ENCODE measurements around the gene ZSCAN23. TPM values are rescaled to one million over a fixed set of nuclear protein-coding genes. Genes with fewer than 3 reads are reported as not detected.
"Not testable (repeated sequence)": the region's sequence is repeated elsewhere in the genome, so short reads cannot be mapped to it uniquely, and the experiment has no call there.

ZSCAN23 gene
- total and polyA plus RNA-seq, 2 donors (not counting 1 experiment from before 2014, with no cell fraction given), result 3.8 to 5.1 TPM

DNA sequence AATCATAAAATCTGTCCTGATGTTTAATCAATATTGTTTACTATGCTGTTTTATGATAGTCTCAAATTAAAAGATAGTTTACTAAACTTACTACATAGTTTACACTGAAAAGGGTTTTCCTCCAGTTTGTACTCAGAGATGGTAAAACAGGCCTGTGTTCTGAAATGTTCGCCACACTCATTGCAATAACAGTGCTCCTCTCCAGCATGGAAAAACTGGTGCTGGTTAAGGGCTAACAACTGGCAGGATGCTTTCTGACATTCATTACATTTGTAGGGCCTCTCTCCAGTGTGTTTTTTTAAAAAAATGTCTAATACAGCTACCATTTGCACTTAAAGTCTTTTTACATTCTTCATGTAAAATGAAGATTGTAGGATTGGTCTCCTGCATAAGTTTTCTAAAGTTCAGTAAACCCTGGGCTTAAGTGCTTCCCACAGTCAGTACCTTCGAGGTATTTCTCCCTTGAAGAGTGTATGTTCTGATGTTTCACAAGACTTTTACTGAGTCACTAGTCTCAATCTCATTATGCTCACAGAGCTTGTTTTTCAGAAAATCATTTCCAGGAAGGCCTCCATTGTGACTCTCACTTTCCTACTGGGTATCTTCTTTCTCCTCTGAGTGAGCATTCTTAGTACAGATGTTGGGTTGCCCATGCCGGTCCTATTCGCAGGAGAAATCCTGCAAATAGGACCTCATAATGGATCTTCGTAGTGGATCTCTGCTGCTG, 35.1 kb downstream of the ZSCAN23 start:
- Histone ChIP-seq H3K27ac (ENCODE audit: insufficient read depth, low read length) (no peak overlapping the region), H3K9ac (ENCODE audit: insufficient read depth, low read length) (no peak overlapping the region), H3K4me3 (replicated peaks in 1 of 4; ENCODE audit: control extremely low read depth in 1 of 4, insufficient read depth in 1 of 4, low read depth in 3 of 4, low read length in 4 of 4) (no peak overlapping the region), H3K4me2 (ENCODE audit: extremely low read depth, insufficient read depth, low read length) (no peak overlapping the region), H3K27me3 (ENCODE audit: control insufficient read depth, insufficient read depth, low read length) (no peaks in the 10 kb centered on the region), H3K9me3 (ENCODE audit: control insufficient read depth, insufficient read depth, low read depth, low read length) (no peaks in the 10 kb centered on the region), H3K36me3 (ENCODE audit: control insufficient read depth, insufficient read depth, low read length) (no peaks in the 10 kb centered on the region), H3K79me2 (ENCODE audit: control insufficient read depth, insufficient read depth, low read length) (no peaks in the 10 kb centered on the region), H3K4me1 (ENCODE audit: control insufficient read depth, extremely low read depth, insufficient read depth, low read length) (no peaks in the 10 kb centered on the region), H2AFZ (ENCODE audit: low read length) (no peak overlapping the region), H4K20me1 (ENCODE audit: control insufficient read depth, extremely low read depth, insufficient read depth, low read length) (no peaks in the 10 kb centered on the region)
- no peak for DNase-seq (ENCODE audit: low read depth in 2 of 2)
- TF ChIP-seq, protein P1, sequence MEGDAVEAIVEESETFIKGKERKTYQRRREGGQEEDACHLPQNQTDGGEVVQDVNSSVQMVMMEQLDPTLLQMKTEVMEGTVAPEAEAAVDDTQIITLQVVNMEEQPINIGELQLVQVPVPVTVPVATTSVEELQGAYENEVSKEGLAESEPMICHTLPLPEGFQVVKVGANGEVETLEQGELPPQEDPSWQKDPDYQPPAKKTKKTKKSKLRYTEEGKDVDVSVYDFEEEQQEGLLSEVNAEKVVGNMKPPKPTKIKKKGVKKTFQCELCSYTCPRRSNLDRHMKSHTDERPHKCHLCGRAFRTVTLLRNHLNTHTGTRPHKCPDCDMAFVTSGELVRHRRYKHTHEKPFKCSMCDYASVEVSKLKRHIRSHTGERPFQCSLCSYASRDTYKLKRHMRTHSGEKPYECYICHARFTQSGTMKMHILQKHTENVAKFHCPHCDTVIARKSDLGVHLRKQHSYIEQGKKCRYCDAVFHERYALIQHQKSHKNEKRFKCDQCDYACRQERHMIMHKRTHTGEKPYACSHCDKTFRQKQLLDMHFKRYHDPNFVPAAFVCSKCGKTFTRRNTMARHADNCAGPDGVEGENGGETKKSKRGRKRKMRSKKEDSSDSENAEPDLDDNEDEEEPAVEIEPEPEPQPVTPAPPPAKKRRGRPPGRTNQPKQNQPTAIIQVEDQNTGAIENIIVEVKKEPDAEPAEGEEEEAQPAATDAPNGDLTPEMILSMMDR (conservative IDR thresholded peaks at IDR 0.05 in 1 of 2, IDR thresholded peaks at IDR 0.05 in 1 of 2; ENCODE audit: low read depth in 1 of 2, low read length in 2 of 2), result no peak

GRCh38 chr6:28407401-28407800, 35.9 kb downstream of the ZSCAN23 start:
- no peak overlapping the region for H3K27ac ChIP-seq (ENCODE audit: insufficient read depth, low read length)
- H3K27me3 ChIP-seq (ENCODE audit: control insufficient read depth, insufficient read depth, low read length), result no peaks in the 10 kb centered on the region
- H2AFZ ChIP-seq (ENCODE audit: low read length), result no peak overlapping the region
- no peak overlapping the region for H3K4me2 ChIP-seq (ENCODE audit: extremely low read depth, insufficient read depth, low read length)
- DNase-seq (ENCODE audit: low read depth in 2 of 2), result no peak
- no peaks in the 10 kb centered on the region for H3K9me3 ChIP-seq (ENCODE audit: control insufficient read depth, insufficient read depth, low read depth, low read length)
- H3K4me3 ChIP-seq (replicated peaks in 1 of 4; ENCODE audit: control extremely low read depth in 1 of 4, insufficient read depth in 1 of 4, low read depth in 3 of 4, low read length in 4 of 4), result no peak overlapping the region
- H4K20me1 ChIP-seq (ENCODE audit: control insufficient read depth, extremely low read depth, insufficient read depth, low read length), result no peaks in the 10 kb centered on the region
- no peak overlapping the region for H3K9ac ChIP-seq (ENCODE audit: insufficient read depth, low read length)
- no peaks in the 10 kb centered on the region for H3K4me1 ChIP-seq (ENCODE audit: control insufficient read depth, extremely low read depth, insufficient read depth, low read length)
- TF ChIP-seq EZH2 (IDR thresholded peaks at IDR 0.05; ENCODE audit: low read length, missing control alignments), result no peak
- H3K79me2 ChIP-seq (ENCODE audit: control insufficient read depth, insufficient read depth, low read length), result no peaks in the 10 kb centered on the region
- H3K36me3 ChIP-seq (ENCODE audit: control insufficient read depth, insufficient read depth, low read length), result no peaks in the 10 kb centered on the region

- H3K27ac ChIP-seq (ENCODE audit: insufficient read depth, low read length); H3K9ac ChIP-seq (ENCODE audit: insufficient read depth, low read length): not testable (repeated sequence)
Observed at GRCh38 chr6:28403923-28404322, 39.4 kb downstream of the ZSCAN23 start.

GRCh38 chr6:28402197-28402596, 41.1 kb downstream of the ZSCAN23 start:
- H3K9me3 ChIP-seq (ENCODE audit: control insufficient read depth, insufficient read depth, low read depth, low read length), result no peaks in the 10 kb centered on the region
- H2AFZ ChIP-seq (ENCODE audit: low read length), result no peak overlapping the region
- DNase-seq (ENCODE audit: low read depth in 2 of 2), result no peak
- peaks cover 4% of the 10 kb centered on the region for H3K4me1 ChIP-seq (ENCODE audit: control insufficient read depth, extremely low read depth, insufficient read depth, low read length)
- no peak for TF ChIP-seq EZH2 (IDR thresholded peaks at IDR 0.05; ENCODE audit: low read length, missing control alignments)
- TF ChIP-seq, protein P1 (conservative IDR thresholded peaks at IDR 0.05 in 1 of 2, IDR thresholded peaks at IDR 0.05 in 1 of 2; ENCODE audit: low read depth in 1 of 2, low read length in 2 of 2), result no peak
- no peak overlapping the region for H3K4me3 ChIP-seq (replicated peaks in 1 of 4; ENCODE audit: control extremely low read depth in 1 of 4, insufficient read depth in 1 of 4, low read depth in 3 of 4, low read length in 4 of 4)
- peaks cover 18% of the 10 kb centered on the region for H3K79me2 ChIP-seq (ENCODE audit: control insufficient read depth, insufficient read depth, low read length)
- no peak overlapping the region for H3K9ac ChIP-seq (ENCODE audit: insufficient read depth, low read length)
- no peaks in the 10 kb centered on the region for H3K27me3 ChIP-seq (ENCODE audit: control insufficient read depth, insufficient read depth, low read length)
- peaks cover 2% of the 10 kb centered on the region for H3K36me3 ChIP-seq (ENCODE audit: control insufficient read depth, insufficient read depth, low read length)
- no peak overlapping the region for H3K27ac ChIP-seq (ENCODE audit: insufficient read depth, low read length)
- no peaks in the 10 kb centered on the region for H4K20me1 ChIP-seq (ENCODE audit: control insufficient read depth, extremely low read depth, insufficient read depth, low read length)
- no peak overlapping the region for H3K4me2 ChIP-seq (ENCODE audit: extremely low read depth, insufficient read depth, low read length)

More at GRCh38 chr6:28403923-28404322, 39.4 kb downstream of the ZSCAN23 start:
- not testable (repeated sequence) for H3K4me3 ChIP-seq (replicated peaks in 1 of 4; ENCODE audit: control extremely low read depth in 1 of 4, insufficient read depth in 1 of 4, low read depth in 3 of 4, low read length in 4 of 4); H3K79me2 ChIP-seq (ENCODE audit: control insufficient read depth, insufficient read depth, low read length); H3K4me1 ChIP-seq (ENCODE audit: control insufficient read depth, extremely low read depth, insufficient read depth, low read length); DNase-seq (ENCODE audit: low read depth in 2 of 2); H3K27me3 ChIP-seq (ENCODE audit: control insufficient read depth, insufficient read depth, low read length); H3K36me3 ChIP-seq (ENCODE audit: control insufficient read depth, insufficient read depth, low read length); H3K4me2 ChIP-seq (ENCODE audit: extremely low read depth, insufficient read depth, low read length); H2AFZ ChIP-seq (ENCODE audit: low read length); H3K9me3 ChIP-seq (ENCODE audit: control insufficient read depth, insufficient read depth, low read depth, low read length); H4K20me1 ChIP-seq (ENCODE audit: control insufficient read depth, extremely low read depth, insufficient read depth, low read length)
